NCI-H146 treated with DMSO at 0.1 percent for 48 hours (cell line): ENCODE measurements around the gene CCNJL.
A peak's percentile ranks its signal among the peaks of the same experiment; 100 is the strongest.

Experiments
- DNase-seq: peaks from one replicate; lab custom pipeline; 2025; ENCODE audit not compliant: unreplicated experiment; lab: John Stamatoyannopoulos, UW

CCNJL gene

DNA sequence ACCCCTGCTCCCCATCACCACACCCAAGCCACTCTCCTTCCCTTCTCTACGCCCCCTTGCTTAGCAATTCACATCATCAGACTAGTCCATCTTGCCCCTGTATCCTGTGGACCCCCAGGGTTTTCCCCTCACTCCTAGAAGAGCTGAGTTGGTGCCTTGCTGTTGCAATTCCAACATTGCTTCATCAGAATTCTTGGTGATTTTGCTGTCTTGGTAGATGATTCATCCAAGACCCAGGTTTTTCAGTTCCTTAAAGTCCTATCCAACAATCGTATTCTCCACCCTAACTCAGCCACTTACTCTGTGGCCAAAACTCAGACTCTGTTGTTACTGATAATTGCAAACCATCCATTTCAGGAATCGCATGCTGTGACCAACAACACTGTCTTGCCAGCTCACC, 21.4 kb upstream of the CCNJL start:
- no peak for DNase-seq

DNA sequence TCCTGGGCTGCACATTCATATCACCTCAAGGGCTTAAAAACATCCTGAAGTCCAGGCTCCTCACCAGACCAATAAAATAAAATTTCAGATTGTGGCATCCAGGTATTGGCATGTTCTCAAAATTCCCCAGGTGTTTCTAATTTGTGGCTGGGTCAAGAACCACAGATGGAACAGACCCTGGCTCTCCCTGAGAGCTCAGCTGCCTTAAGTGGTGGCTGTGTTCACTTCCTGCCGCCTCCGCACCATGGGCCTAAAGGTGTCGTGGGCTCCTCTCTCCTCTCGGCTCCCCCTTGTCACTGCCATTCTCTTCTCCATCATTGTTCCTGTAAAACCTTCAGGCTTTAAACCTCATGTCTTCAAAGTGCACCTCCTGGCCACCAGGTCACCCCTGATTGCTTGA, 17.8 kb upstream of the CCNJL start:
- DNase-seq = no peak

DNA sequence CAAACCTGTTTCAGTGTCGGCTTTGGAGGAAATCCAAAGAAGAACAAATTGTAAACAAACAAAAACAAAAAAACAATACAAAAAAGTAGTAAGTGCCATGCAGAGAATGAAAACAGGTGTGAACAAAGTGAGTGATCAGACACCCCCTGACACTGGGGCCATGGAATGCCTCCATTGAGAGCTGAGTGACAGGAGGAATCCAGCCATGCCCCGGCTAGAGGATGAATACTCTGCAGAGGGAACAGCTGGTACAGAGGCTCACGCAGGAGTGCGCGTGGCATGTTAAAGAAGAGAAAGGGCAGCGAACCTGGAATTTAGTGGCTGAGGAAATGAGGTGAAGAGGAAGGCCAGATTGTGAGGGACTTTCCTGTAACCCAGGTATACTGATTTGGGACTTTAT, 15.5 kb upstream of the CCNJL start:
- DNase-seq = no peak

- DNase-seq = no peak
These were observed 14.6 kb upstream of the CCNJL start for GRCh38 chr5:160326981-160327380.

DNA sequence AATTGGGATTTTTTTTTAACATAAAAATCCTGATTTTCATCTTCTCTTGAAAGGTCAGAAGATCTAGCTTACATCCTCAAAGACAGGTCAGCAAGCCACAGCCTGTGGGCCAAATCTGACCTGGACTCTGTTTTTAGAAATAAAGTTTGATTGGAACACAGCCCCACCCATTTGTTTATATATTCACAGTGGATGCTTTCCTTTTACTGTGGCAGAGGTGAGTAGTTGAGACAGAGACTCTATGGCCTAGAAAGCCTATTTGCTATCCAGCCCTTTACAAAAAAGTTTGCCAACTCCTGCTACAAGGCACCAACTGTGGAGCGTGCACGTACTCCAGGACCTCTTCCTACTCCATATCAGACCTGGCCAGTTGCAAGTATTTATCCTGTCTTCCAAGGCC, 13.4 kb upstream of the CCNJL start:
- no peak for DNase-seq

DNA sequence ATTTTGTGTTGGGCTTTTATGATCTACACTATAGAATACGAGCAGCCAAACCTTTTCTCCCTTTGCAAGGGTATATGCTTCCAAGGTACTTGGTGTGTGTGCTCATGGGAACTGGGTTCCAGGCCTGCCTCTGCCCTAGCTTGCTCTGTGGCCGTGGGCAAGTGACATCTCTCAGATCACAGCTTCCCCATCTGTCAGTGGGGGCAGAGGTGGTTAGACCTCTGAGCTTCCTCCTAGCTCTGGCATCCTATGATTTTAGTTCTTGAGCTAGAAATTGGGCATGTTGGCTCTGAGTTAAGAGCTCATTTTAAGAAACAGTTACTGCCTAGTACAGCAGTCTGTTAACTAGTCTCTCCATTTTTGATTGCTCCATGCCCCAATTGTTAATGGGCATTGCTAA, 12.5 kb upstream of the CCNJL start:
- DNase-seq = no peak

DNA sequence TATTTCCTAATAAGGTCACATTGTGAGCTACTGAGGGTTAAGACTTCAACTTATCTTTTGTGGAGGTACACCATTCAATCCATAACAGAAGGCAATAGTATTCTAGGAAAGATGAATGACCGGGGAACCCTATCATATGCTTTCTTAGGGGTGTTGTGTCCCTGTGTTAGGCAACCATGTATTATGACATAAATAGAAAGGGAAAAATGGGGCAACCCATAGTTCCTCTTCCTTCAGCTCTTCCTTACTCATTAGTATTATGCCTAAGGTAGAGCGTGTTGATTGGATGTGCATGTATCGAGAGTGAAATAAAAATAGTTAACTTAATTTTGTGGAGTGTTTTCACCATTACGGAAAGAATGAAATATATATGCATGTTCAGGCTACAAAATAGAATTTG, 6.0 kb upstream of the CCNJL start:
- DNase-seq = no peak

DNA sequence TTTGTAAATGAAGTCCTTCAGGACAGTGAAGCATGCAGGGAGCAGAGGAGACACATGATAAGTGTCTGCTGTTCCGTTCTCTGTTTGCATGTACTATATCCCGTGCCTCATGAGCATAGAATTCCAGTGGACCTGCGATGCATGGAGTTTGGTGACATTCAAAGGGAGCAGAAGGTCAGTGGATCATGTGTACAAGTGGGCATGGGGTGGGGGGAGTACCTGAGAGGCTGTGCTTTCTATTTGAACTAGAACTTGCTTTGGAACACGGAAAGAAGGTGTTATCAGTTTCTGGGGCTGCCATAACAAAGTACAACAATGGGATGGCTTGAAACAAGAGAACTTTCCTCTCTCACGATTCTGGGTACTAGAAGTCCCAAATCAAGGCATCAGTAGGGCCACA, 5.1 kb upstream of the CCNJL start:
- DNase-seq = no peak

- DNase-seq = peak; percentile 3
These were observed 3.6 kb upstream of the CCNJL start for GRCh38 chr5:160315968-160316367.

- no peak for DNase-seq
These were observed 780 bp upstream of the CCNJL start for GRCh38 chr5:160312960-160313727.

DNA sequence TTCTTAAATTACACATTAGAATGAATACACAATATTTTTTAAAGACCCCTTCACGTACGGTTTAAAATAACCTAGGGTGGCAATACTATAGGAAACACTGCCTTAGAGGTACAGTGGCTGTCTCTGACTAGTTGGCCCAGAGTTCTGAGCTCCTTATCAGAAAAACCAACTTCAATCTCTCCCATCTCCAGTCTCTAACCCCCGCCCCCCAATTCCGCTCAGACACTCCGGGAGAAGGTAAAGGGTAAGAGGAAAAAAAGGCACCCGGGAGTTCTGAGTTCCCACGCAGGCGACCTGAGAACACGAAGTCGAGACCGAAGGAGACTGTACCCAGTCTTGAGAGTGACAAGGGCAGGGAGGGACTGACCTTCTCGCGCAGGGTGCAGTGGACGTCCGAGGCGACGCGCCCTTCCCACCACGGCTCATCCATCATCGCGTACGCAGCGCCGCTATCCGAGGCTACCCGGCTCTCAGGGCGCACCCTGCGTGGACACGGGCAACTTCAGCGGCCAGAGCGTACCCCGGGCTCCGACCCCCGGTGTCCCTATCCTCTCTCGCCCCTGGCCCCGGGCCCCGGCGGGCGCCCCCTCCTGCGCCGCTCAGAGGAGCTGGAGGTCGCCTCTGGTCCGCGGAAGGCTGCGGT, 752 bp downstream of the CCNJL start:
- DNase-seq = no peak

GRCh38 chr5:160310552-160311295, 1.6 kb downstream of the CCNJL start:
- DNase-seq = no peak

DNA sequence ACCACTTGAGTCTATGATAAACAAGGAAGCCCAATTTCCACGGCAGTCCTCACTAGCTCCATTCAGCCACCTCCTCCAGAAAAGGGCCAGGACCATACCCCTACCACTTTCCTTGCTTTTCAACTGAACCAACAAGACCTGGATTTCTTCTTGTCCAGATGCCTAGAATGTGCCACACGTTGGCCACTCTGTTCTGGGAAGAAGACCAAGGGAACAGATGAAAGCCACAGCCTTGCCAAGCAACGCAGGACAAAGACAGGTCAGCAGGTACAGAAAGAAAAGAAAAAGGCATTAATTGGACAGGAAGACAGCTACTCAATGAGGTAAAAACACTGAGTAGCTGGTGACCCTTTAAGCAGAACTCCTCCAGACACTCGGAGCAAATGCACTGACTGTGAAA, 2.2 kb downstream of the CCNJL start:
- no peak for DNase-seq

DNA sequence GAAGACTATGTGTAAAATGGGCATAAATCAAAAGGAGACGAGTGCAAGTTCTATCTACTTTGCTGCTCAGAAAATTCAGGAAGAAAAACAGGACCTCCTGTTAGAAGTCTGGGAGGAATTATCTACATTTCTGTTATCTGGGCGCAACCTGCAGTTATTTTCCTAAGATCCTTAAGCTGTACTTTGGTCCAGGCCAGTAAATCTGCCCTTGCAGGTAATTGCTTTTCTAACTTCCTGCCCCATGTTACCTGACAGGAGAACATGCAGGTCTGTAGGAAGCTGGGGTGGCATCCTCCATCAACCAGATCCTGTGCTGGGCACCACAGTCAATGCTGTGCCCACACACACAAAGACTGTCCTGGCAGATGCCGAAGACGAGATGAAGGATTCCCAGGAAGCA, 5.7 kb downstream of the CCNJL start:
- DNase-seq = no peak

DNA sequence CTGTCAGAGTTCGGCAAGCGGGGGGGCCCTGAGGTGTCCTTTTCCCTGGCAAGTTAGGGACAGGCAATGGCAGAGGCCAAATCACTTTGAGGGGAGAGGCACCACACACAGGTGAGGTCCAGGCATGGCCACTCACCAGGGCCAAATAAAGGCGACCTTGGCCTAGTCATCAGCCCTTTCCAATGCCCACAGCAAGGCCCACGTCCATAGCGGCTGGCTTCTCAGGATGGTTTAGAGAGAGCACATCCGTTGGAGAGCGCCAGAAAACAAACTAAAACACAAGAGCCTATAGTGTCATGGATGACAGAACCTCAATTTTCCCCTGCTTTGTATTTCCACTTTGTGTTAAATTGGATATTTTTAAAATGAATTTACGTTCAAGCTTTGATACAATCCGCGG, 7.0 kb downstream of the CCNJL start:
- DNase-seq = no peak

DNA sequence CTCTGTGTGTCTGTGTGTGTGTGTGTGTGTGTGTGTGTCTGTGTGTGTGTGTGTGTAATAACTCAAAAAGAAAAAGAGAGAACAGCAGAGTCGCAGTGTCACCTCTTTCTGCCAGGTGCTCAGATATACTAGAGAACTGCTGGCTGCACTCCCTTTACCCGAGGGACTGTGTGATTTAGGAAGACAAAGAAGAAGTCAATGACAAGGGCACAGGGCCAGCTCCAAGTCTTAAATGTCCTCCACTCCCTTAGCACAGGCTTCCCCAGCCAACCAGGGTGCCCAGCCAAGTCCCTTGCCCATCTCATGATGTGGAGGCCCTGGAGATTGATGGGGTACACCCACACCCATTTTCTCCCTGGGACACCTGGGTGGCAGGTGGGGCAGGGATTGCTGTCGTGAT, 8.7 kb downstream of the CCNJL start:
- no peak for DNase-seq

GRCh38 chr5:160298189-160298588, 14.2 kb downstream of the CCNJL start:
- no peak for DNase-seq

DNA sequence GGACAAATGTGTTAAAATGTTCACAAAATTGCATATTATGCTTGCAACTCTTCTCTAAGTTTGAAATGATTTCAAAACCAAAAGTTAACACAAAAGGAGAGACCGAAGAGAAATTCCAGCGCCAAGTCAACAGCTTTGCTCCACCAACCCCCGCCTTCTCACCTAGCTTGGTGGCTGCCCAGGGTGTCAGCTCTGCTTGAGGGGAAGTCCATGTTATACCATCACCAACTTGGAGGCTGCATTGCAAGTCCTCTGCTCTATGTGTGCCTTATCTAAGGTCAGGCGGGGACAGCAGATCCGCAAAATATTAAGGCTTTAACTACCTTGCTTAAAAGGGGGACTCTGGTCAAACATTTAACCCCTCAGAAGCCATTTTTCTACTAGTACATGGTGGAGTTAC, 14.6 kb downstream of the CCNJL start:
- DNase-seq = no peak

- DNase-seq = no peak
These were observed 15.4 kb downstream of the CCNJL start for GRCh38 chr5:160297004-160297403.

DNA sequence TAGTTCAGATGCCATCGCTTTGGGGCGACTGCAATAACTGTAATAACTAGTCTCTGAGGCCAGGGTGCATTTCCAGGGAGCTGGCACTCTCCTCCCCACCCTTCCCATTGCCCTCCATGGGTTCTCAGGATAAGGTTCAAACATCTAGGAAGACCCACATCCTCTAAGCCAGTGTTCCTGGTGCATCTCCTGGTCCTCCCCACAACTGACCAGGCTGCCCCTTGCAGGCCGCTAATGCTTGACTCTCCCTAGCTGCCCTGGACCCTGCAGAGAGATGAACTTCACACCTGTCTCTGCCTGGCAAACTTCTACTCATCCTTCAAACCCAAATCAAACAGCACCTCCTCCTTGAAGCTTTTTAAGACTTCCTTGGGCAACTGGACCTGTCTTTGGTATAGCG, 15.9 kb downstream of the CCNJL start:
- DNase-seq = no peak

DNA sequence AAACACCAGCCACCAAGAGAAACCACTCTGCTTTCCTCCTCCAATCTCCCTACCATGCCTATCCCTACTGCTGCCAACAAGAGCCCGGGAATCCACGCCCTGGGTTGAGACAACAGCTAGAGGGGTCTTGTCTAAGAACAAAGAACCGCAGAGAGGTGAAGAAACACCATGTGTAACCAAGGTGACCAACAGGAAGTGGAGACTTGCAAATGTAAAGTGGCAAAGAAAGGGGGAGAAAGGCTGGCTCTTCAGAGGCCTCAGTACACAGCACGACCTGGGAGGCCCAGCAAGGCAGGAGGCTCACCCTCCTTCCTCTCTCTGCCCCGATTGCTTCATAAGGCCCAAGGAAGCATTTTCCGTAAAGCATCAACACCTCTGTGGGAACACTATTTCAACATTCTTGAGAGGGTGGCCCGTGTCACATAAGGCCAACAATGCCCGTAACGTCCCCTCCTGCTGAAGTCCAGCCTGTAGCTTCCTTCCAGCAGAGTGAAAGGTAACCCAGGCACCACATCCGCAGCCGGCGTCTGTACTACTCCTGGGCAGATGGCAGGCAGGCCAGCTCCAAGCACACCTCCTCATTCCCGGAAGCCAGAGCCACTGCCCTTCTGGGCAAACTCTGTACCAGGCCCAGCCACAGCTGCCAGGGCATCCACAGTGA, 18.3 kb downstream of the CCNJL start:
- no peak for DNase-seq

DNA sequence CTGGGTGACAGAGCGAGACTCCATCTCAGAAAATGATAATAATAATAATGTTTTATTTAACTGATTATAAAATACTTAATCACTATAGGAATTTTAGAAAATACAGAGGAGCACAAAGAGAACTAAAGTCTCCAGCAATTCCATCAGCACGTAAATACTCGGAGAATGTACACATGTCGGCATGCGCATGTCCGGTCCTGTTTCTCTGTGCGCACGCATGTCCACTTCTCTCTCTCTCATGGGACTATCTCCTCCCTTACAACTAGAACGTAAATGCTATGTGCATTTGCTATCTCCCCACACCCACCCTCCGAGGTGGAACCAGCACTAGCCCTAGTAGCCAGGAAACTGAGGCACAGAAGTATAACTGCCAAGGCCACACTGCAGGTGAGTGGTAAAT, 19.0 kb downstream of the CCNJL start:
- DNase-seq = no peak
